CD14-positive monocyte (primary cell): ENCODE data around the gene TMEM178B. TPM values are rescaled to one million over a fixed set of nuclear protein-coding genes. Genes with fewer than 3 reads are reported as not detected.

Experiments used
- DNase-seq, 3 donors: peaks; one replicate each; pipeline ENCODE4 v3.0.0-alpha.2; 2011 to 2022
- H2AFZ ChIP-seq: 2 replicates; pipeline ENCODE4 v1.6.0; 2012; ENCODE audit warnings: mild to moderate bottlenecking, low read depth, low read length, inconsistent platforms; ENCODE audit not compliant: insufficient read depth, poor library complexity, severe bottlenecking
- H3K27ac ChIP-seq, 2 donors: 1 replicate in 1 of 2; 2 replicates in 1 of 2; pipeline ENCODE4 v1.5.1; 2012 to 2013; ENCODE audit warnings: low read length in 2 of 2, control low read depth in 1 of 2, inconsistent platforms in 1 of 2, low read depth in 1 of 2, mild to moderate bottlenecking in 1 of 2
- H3K27me3 ChIP-seq, 2 donors: one replicate each; pipeline versions ENCODE4 v1.6.0 to v1.6.1; 2011 to 2013; ENCODE audit warnings: low read length in 2 of 2; ENCODE audit not compliant: control insufficient read depth in 2 of 2, insufficient read depth in 2 of 2
- H3K36me3 ChIP-seq, 2 donors: replicated peaks in 1 of 2; 1 replicate in 1 of 2; 2 replicates in 1 of 2; pipeline versions ENCODE4 v1.5.1 to v1.6.1; 2012 to 2013; ENCODE audit warnings: low read length in 2 of 2, control low read depth in 1 of 2, inconsistent platforms in 1 of 2, mild to moderate bottlenecking in 1 of 2; ENCODE audit not compliant: insufficient read depth in 2 of 2, control insufficient read depth in 1 of 2
- H3K4me1 ChIP-seq, 2 donors: 1 replicate in 1 of 2; 2 replicates in 1 of 2; pipeline versions ENCODE4 v1.5.1 to v1.6.1; 2012 to 2013; ENCODE audit warnings: low read length in 2 of 2, control low read depth in 1 of 2, inconsistent platforms in 1 of 2, mild to moderate bottlenecking in 1 of 2, moderate library complexity in 1 of 2; ENCODE audit not compliant: insufficient read depth in 2 of 2, control insufficient read depth in 1 of 2
- H3K4me2 ChIP-seq: replicated peaks from 2 replicates; pipeline ENCODE3; 2012; ENCODE audit warnings: low read length, moderate library complexity, mild to moderate bottlenecking; ENCODE audit not compliant: poor library complexity, severe bottlenecking; ENCODE audit errors: extremely low read depth
- H3K4me3 ChIP-seq, 3 experiments: fragments of 200-600 bp in 1 of 3; sonication (generic) in 1 of 3; replicated peaks in 1 of 3; 1 replicate in 2 of 3; 2 replicates in 1 of 3; pipeline ENCODE4 v1.5.1; 2011 to 2013; ENCODE audit warnings: low read length in 3 of 3, mild to moderate bottlenecking in 3 of 3, control low read depth in 2 of 3, low read depth in 2 of 3, inconsistent platforms in 1 of 3, moderate library complexity in 1 of 3
- H3K79me2 ChIP-seq: 2 replicates; pipeline ENCODE4 v1.6.0; 2012; ENCODE audit warnings: mild to moderate bottlenecking, control low read depth, inconsistent platforms, low read length, moderate library complexity; ENCODE audit not compliant: insufficient read depth
- H3K9ac ChIP-seq: 2 replicates; pipeline ENCODE4 v1.6.0; 2017; ENCODE audit warnings: low read length, mild to moderate bottlenecking; ENCODE audit not compliant: insufficient read depth, poor library complexity, severe bottlenecking
- H3K9me3 ChIP-seq, 2 donors: replicated peaks in 1 of 2; 1 replicate in 1 of 2; 2 replicates in 1 of 2; pipeline versions ENCODE4 v1.5.1 to v1.6.1; 2012 to 2013; ENCODE audit warnings: low read length in 2 of 2, control low read depth in 1 of 2; ENCODE audit not compliant: control insufficient read depth in 1 of 2, insufficient read depth in 1 of 2
- H4K20me1 ChIP-seq: 2 replicates; pipeline ENCODE4 v1.6.0; 2012; ENCODE audit warnings: mild to moderate bottlenecking, low read length, control low read depth, moderate library complexity; ENCODE audit not compliant: insufficient read depth
- H3K27ac Mint-ChIP-seq, 7 donors: one replicate each; pipeline ENCODE4 v1.8.0; 2020; ENCODE audit warnings: mild to moderate bottlenecking in 7 of 7, mixed read lengths in 7 of 7, moderate library complexity in 6 of 7, inconsistent platforms in 2 of 7
- H3K27me3 Mint-ChIP-seq, 3 donors: one replicate each; pipeline ENCODE4 v1.8.0; 2021 to 2022; ENCODE audit warnings: low read depth in 3 of 3, mild to moderate bottlenecking in 3 of 3, mixed read lengths in 3 of 3, moderate library complexity in 3 of 3, inconsistent platforms in 1 of 3
- H3K36me3 Mint-ChIP-seq, 2 donors: one replicate each; pipeline ENCODE4 v1.8.0; 2020; ENCODE audit warnings: mixed read lengths in 2 of 2, inconsistent platforms in 1 of 2, mild to moderate bottlenecking in 1 of 2
- H3K4me1 Mint-ChIP-seq: one replicate; pipeline ENCODE4 v1.8.0; 2020; ENCODE audit warnings: mild to moderate bottlenecking, mixed read lengths
- H3K4me3 Mint-ChIP-seq, 2 donors: one replicate each; pipeline ENCODE4 v1.8.0; 2020; ENCODE audit warnings: mild to moderate bottlenecking in 2 of 2, mixed read lengths in 2 of 2, moderate library complexity in 1 of 2
- H3K9me3 Mint-ChIP-seq, 7 donors: one replicate each; pipeline ENCODE4 v1.8.0; 2020 to 2022; ENCODE audit warnings: mixed read lengths in 7 of 7, mild to moderate bottlenecking in 6 of 7, moderate library complexity in 6 of 7, inconsistent platforms in 2 of 7
- CTCF ChIP-seq: fragments of 200-600 bp; IDR thresholded peaks from one replicate; pipeline ENCODE4 v1.8.0; 2022; ENCODE audit warnings: antibody characterized with exemption, mild to moderate bottlenecking
- WGBS: methylation state at CpG from one replicate; pipeline ENCODE4 v1.1.5; 2013; ENCODE audit warnings: missing lambda C conversion rate; ENCODE audit not compliant: insufficient coverage; 5-methylcytosine and 5-hydroxymethylcytosine counted together
- intact Hi-C, 2 donors: fragments of 100-400 bp; cut with micrococcal nuclease; formaldehyde crosslinking; loops; one replicate each; pipeline versions ENCODE4 v1.15.0 to v1.15.1; 2023
- polyA plus RNA-seq, 3 donors: library from polyadenylated mRNA; depleted of rRNA in 1 of 3; unstranded in 2 of 3; stranded (reverse) in 1 of 3; fragments of 300-500 nt in 2 of 3; fragments of >200 nt in 1 of 3; fragmentation: Illumina TruSeq in 2 of 3; gene quantifications; 1 replicate in 2 of 3; 2 replicates in 1 of 3; pipeline ENCODE4 v1.2.3, GENCODE V29; 2012 to 2021

Gene TMEM178B
- polyA plus RNA-seq, 3 donors, result not detected

DNA sequence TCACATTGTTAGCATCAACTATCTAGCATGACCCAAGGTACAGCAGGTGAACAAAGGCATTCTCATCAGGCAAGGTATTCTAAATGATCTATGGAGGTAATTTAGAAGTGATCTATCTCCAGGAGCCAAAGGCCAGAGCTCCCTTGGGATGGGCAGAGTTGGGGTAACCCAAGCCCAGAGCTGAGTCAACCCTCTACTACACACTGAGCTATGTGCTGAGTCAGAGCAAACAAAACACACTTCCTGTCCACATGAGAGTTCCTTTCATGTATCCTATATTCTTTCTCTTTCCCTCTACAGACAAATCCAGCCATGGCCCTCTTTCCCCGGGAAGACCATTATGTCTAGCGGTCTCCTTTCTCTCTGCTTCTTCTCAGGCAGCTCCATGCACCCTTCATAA, 409.2 kb downstream of the TMEM178B start:
- Histone ChIP-seq H4K20me1 (no peaks in the 10 kb centered on the region), H3K79me2 (no peaks in the 10 kb centered on the region), H3K36me3 (no peaks in the 10 kb centered on the region), H3K4me3 (no peak overlapping the region), H2AFZ (no peak overlapping the region), H3K9me3 (no peaks in the 10 kb centered on the region), H3K9ac (no peak overlapping the region), H3K27ac (no peak overlapping the region), H3K4me1 (no peaks in the 10 kb centered on the region), H3K4me2 (no peak overlapping the region), H3K27me3 (no peaks in the 10 kb centered on the region)
- H3K9me3 Mint-ChIP-seq, result peaks cover 0 to 6% (median 0%) of the 10 kb centered on the region in 7 donors
- no peak for DNase-seq
- H3K27me3 Mint-ChIP-seq, result peaks cover 2 to 12% (median 3%) of the 10 kb centered on the region in 3 donors
- no CpG with 5 or more reads among the region's 2 CpGs for WGBS
- no peaks in the 10 kb centered on the region for H3K4me1 Mint-ChIP-seq
- H3K4me3 Mint-ChIP-seq, result no peak overlapping the region
- TF ChIP-seq CTCF, result no peak
- H3K27ac Mint-ChIP-seq, result no peak overlapping the region
- intact Hi-C loops, result no loop called here
- H3K36me3 Mint-ChIP-seq, result no peaks in the 10 kb centered on the region

DNA sequence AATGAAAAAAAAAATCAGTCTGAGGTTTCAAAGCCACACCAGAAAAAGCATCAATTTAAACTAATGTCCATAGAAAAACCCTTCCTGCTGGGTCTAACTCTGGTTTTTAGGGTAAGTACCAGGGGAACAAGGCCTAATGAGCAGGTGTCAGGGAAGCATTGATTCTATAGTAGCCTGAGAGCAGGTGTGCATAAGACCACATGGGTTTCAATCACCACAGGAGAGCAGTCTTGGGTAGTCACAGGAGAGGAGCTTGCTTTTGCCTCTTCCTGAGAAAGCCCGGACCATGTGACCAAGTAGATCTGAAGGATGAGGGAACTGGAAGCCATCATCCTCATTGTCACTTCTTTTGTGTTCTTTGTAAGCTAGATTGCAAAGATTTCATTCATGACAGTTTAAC, 411.0 kb downstream of the TMEM178B start:
- Histone ChIP-seq H3K36me3 (no peaks in the 10 kb centered on the region), H3K4me3 (no peak overlapping the region), H4K20me1 (no peaks in the 10 kb centered on the region), H2AFZ (no peak overlapping the region), H3K27ac (no peak overlapping the region), H3K4me2 (no peak overlapping the region), H3K79me2 (no peaks in the 10 kb centered on the region), H3K9ac (no peak overlapping the region), H3K27me3 (peaks cover 0 to 2% of the 10 kb centered on the region in 2 donors), H3K4me1 (no peaks in the 10 kb centered on the region), H3K9me3 (no peaks in the 10 kb centered on the region)
- TF ChIP-seq CTCF, result no peak
- H3K27me3 Mint-ChIP-seq, result peaks cover 6 to 14% (median 6%) of the 10 kb centered on the region in 3 donors
- no peak overlapping the region for H3K4me3 Mint-ChIP-seq
- H3K27ac Mint-ChIP-seq, result no peak overlapping the region
- WGBS, result 100% methylated on average over 1 of the region's 1 CpG
- DNase-seq, result no peak
- no peaks in the 10 kb centered on the region for H3K36me3 Mint-ChIP-seq
- peaks cover 0 to 6% (median 0%) of the 10 kb centered on the region in 7 donors for H3K9me3 Mint-ChIP-seq
- H3K4me1 Mint-ChIP-seq, result no peaks in the 10 kb centered on the region
- intact Hi-C loops, result no loop called here
